ENCODE results near the gene PIM3. TPM values are rescaled to one million over a fixed set of nuclear protein-coding genes. Genes with fewer than 3 reads are reported as not detected.

Gene PIM3
- total and polyA plus RNA-seq, 10 of the 15 experiments (the other 5 are each of a cell fraction or from before 2014, with no cell fraction given) = 0.31 to 60.8 (median 12.4) TPM

GRCh38 chr22:49983148-49984042 is 22.8 kb downstream of the PIM3 start:
- RAD21 ChIA-PET (ENCODE audit: unreplicated experiment) = interaction anchor here (1.3 kb wide), 1 partner anchor 11 kb away, joined by 3 read pairs; no protein-coding TSS in a partner anchor
- Histone ChIP-seq H3K27ac (ENCODE audit: control insufficient read depth, insufficient read depth) (no peak overlapping the region), H3K27me3 (replicated peaks in 1 of 2; ENCODE audit: control insufficient read depth in 2 of 2, insufficient read depth in 2 of 2, low read length in 1 of 2) (no peaks in the 10 kb centered on the region; a peak in 1 of 4 replicates), H2AFZ (ENCODE audit: control insufficient read depth, low read depth, low read length) (no peak overlapping the region), H3K4me3 (no peak overlapping the region), H3K79me2 (ENCODE audit: control insufficient read depth, insufficient read depth, low read length) (no peaks in the 10 kb centered on the region), H3K9me3 (replicated peaks; ENCODE audit: control insufficient read depth, insufficient read depth, low read length) (peaks cover 2% of the 10 kb centered on the region; the same call in 2 of the 3 replicates), H3K4me2 (ENCODE audit: control insufficient read depth, insufficient read depth) (peak overlapping the region; percentile 33; the same call in 1 of the 2 replicates), H3K9ac (ENCODE audit: control insufficient read depth, insufficient read depth, low read length) (no peak overlapping the region), H3K4me1 (ENCODE audit: control insufficient read depth, insufficient read depth, low read length) (no peaks in the 10 kb centered on the region; the same call in 1 of the 2 replicates), H3K36me3 (ENCODE audit: control insufficient read depth in 2 of 2, insufficient read depth in 2 of 2, low read length in 1 of 2) (no peaks in the 10 kb centered on the region), H4K20me1 (ENCODE audit: control insufficient read depth, insufficient read depth) (no peaks in the 10 kb centered on the region)
- WGBS (ENCODE audit: insufficient coverage, insufficient replicate concordance, low lambda C conversion rate, missing lambda C conversion rate) = 45% methylated on average over 34 of the region's 90 CpGs
- in situ Hi-C loops (cut with MboI) = no loop called here
- FAIRE-seq (no peak), DNase-seq (ENCODE audit: low read depth, low spot score) (no peak), ATAC-seq (no peak)
- SMC1A ChIA-PET (ENCODE audit: uncharacterized antibody, unreplicated experiment) = interaction anchor here (1.0 to 1.4 kb wide), 2 partner anchors 9 to 10 kb away, joined by 3 read pairs; no protein-coding TSS in a partner anchor
- POLR2A ChIA-PET = no interaction called here
- CTCF ChIA-PET = interaction anchor here (1.5 kb wide), 1 partner anchor 9 kb away, joined by 4 read pairs; no protein-coding TSS in a partner anchor
- intact Hi-C loops (cut with micrococcal nuclease; ENCODE audit: unreplicated experiment) = no loop called here
- BruUV-seq (replicated peaks) = no TSS peak
- TF ChIP-seq RAD51 (IDR thresholded peaks at IDR 0.05) (no peak), YY1 (IDR thresholded peaks at IDR 0.05; ENCODE audit: low read depth, low read length) (no peak), TARDBP (IDR thresholded peaks at IDR 0.05; ENCODE audit: borderline replicate concordance) (no peak), CREB1 (IDR thresholded peaks at IDR 0.05; ENCODE audit: low read depth) (no peak), HDAC6 (IDR thresholded peaks at IDR 0.05; ENCODE audit: unreplicated experiment) (no peak), ZBTB11 (CRISPR knock-in tag; IDR thresholded peaks at IDR 0.05) (no peak), JUNB (IDR thresholded peaks at IDR 0.05) (no peak), KDM1A (IDR thresholded peaks at IDR 0.05; ENCODE audit: borderline replicate concordance) (no peak)
- TF ChIP-seq, protein P1, sequence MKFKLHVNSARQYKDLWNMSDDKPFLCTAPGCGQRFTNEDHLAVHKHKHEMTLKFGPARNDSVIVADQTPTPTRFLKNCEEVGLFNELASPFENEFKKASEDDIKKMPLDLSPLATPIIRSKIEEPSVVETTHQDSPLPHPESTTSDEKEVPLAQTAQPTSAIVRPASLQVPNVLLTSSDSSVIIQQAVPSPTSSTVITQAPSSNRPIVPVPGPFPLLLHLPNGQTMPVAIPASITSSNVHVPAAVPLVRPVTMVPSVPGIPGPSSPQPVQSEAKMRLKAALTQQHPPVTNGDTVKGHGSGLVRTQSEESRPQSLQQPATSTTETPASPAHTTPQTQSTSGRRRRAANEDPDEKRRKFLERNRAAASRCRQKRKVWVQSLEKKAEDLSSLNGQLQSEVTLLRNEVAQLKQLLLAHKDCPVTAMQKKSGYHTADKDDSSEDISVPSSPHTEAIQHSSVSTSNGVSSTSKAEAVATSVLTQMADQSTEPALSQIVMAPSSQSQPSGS (IDR thresholded peaks at IDR 0.05; ENCODE audit: low read length) = no peak
- TF ChIP-seq, protein P2, sequence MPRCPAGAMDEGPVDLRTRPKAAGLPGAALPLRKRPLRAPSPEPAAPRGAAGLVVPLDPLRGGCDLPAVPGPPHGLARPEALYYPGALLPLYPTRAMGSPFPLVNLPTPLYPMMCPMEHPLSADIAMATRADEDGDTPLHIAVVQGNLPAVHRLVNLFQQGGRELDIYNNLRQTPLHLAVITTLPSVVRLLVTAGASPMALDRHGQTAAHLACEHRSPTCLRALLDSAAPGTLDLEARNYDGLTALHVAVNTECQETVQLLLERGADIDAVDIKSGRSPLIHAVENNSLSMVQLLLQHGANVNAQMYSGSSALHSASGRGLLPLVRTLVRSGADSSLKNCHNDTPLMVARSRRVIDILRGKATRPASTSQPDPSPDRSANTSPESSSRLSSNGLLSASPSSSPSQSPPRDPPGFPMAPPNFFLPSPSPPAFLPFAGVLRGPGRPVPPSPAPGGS (IDR thresholded peaks at IDR 0.05; ENCODE audit: borderline replicate concordance, insufficient read depth, low read depth, low read length, poor library complexity, severe bottlenecking) = no peak
- TF ChIP-seq, protein P3, sequence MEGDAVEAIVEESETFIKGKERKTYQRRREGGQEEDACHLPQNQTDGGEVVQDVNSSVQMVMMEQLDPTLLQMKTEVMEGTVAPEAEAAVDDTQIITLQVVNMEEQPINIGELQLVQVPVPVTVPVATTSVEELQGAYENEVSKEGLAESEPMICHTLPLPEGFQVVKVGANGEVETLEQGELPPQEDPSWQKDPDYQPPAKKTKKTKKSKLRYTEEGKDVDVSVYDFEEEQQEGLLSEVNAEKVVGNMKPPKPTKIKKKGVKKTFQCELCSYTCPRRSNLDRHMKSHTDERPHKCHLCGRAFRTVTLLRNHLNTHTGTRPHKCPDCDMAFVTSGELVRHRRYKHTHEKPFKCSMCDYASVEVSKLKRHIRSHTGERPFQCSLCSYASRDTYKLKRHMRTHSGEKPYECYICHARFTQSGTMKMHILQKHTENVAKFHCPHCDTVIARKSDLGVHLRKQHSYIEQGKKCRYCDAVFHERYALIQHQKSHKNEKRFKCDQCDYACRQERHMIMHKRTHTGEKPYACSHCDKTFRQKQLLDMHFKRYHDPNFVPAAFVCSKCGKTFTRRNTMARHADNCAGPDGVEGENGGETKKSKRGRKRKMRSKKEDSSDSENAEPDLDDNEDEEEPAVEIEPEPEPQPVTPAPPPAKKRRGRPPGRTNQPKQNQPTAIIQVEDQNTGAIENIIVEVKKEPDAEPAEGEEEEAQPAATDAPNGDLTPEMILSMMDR (IDR thresholded peaks at IDR 0.05 in 2 of 3, conservative IDR thresholded peaks at IDR 0.05 in 1 of 3; ENCODE audit: control insufficient read depth in 2 of 3, extremely low read depth in 1 of 3, insufficient read depth in 1 of 3, low read depth in 3 of 3, low read length in 3 of 3) = peak in 2 of 3 experiments; percentile 6 to 29; a peak in 1 of 6 replicates
- TF ChIP-seq, protein P4, sequence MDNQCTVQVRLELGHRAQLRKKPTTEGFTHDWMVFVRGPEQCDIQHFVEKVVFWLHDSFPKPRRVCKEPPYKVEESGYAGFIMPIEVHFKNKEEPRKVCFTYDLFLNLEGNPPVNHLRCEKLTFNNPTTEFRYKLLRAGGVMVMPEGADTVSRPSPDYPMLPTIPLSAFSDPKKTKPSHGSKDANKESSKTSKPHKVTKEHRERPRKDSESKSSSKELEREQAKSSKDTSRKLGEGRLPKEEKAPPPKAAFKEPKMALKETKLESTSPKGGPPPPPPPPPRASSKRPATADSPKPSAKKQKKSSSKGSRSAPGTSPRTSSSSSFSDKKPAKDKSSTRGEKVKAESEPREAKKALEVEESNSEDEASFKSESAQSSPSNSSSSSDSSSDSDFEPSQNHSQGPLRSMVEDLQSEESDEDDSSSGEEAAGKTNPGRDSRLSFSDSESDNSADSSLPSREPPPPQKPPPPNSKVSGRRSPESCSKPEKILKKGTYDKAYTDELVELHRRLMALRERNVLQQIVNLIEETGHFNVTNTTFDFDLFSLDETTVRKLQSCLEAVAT (IDR thresholded peaks at IDR 0.05) = no peak
